Measurements from ENCODE around the gene COPS7A. TPM values are rescaled to one million over a fixed set of nuclear protein-coding genes. Genes with fewer than 3 reads are reported as not detected.

The COPS7A gene
- total and polyA plus RNA-seq, 9 of the 15 experiments (the other 6 are each of a cell fraction or from before 2014, with no cell fraction given), result 12.7 to 36.0 (median 24.3) TPM

- no peak for TF ChIP-seq HSF4 (CRISPR knock-in tag; IDR thresholded peaks at IDR 0.05; ENCODE audit: borderline replicate concordance)
- TF ChIP-seq NUFIP1 (IDR thresholded peaks at IDR 0.05; ENCODE audit: partially characterized antibody), result no peak
- TF ChIP-seq MAFG (tag; conservative IDR thresholded peaks at IDR 0.05), result no peak
- no peak for TF ChIP-seq CEBPG (CRISPR knock-in tag; IDR thresholded peaks at IDR 0.05)
- TF ChIP-seq CEBPG (tag; conservative IDR thresholded peaks at IDR 0.05 in 1 of 2, IDR thresholded peaks at IDR 0.05 in 1 of 2), result no peak
- no peak for TF ChIP-seq ZSCAN32 (CRISPR knock-in tag; IDR thresholded peaks at IDR 0.05)
- TF ChIP-seq ZNF408 (CRISPR knock-in tag; IDR thresholded peaks at IDR 0.05; ENCODE audit: low read depth), result no peak
- TF ChIP-seq U2AF1 (optimal IDR thresholded peaks at IDR 0.05; ENCODE audit: low read depth, low read length), result no peak
- peak; percentile 63 for TF ChIP-seq EP400 (IDR thresholded peaks at IDR 0.05)
- no peak for TF ChIP-seq ERF (CRISPR knock-in tag; IDR thresholded peaks at IDR 0.05)
- TF ChIP-seq ZFP30 (CRISPR knock-in tag; IDR thresholded peaks at IDR 0.05; ENCODE audit: borderline replicate concordance), result no peak
- TF ChIP-seq ZKSCAN8 (CRISPR knock-in tag; IDR thresholded peaks at IDR 0.05), result no peak
- TF ChIP-seq ZNF518B (CRISPR knock-in tag; IDR thresholded peaks at IDR 0.05), result no peak
- TF ChIP-seq KAT2B (IDR thresholded peaks at IDR 0.05; ENCODE audit: low read depth, low read length), result no peak
- no peak for TF ChIP-seq SMARCA5 (IDR thresholded peaks at IDR 0.05)
- no peak for TF ChIP-seq PRDM10 (IDR thresholded peaks at IDR 0.05; ENCODE audit: partially characterized antibody)
- TF ChIP-seq ZNF696 (CRISPR knock-in tag; conservative IDR thresholded peaks at IDR 0.05), result no peak
These were observed 41.3 kb downstream of the COPS7A start (continued) for GRCh38 chr12:6765048-6765633.

Data from K562 (cell line).